NCI-H345 (cell line): ENCODE results near the gene LRFN3.
"Not testable (repeated sequence)": the region's sequence is repeated elsewhere in the genome, so short reads cannot be mapped to it uniquely, and the experiment has no call there.

ENCODE experiments used
- DNase-seq: peaks from one replicate; lab custom pipeline; 2025; lab: John Stamatoyannopoulos, UW

Gene LRFN3

DNA sequence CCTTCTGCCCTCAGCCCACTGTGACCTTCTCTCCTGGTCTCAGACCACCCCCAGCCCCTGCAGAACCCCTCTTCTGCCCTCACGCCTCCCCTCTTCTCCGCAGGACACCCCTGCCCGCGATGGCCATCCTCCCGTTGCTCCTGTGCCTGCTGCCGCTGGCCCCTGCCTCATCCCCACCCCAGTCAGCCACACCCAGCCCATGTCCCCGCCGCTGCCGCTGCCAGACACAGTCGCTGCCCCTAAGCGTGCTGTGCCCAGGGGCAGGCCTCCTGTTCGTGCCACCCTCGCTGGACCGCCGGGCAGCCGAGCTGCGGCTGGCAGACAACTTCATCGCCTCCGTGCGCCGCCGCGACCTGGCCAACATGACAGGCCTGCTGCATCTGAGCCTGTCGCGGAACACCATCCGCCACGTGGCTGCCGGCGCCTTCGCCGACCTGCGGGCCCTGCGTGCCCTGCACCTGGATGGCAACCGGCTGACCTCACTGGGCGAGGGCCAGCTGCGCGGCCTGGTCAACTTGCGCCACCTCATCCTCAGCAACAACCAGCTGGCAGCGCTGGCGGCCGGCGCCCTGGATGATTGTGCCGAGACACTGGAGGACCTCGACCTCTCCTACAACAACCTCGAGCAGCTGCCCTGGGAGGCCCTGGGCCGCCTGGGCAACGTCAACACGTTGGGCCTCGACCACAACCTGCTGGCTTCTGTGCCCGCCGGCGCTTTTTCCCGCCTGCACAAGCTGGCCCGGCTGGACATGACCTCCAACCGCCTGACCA, 3.3 kb downstream of the LRFN3 start:
- no peak for DNase-seq

DNA sequence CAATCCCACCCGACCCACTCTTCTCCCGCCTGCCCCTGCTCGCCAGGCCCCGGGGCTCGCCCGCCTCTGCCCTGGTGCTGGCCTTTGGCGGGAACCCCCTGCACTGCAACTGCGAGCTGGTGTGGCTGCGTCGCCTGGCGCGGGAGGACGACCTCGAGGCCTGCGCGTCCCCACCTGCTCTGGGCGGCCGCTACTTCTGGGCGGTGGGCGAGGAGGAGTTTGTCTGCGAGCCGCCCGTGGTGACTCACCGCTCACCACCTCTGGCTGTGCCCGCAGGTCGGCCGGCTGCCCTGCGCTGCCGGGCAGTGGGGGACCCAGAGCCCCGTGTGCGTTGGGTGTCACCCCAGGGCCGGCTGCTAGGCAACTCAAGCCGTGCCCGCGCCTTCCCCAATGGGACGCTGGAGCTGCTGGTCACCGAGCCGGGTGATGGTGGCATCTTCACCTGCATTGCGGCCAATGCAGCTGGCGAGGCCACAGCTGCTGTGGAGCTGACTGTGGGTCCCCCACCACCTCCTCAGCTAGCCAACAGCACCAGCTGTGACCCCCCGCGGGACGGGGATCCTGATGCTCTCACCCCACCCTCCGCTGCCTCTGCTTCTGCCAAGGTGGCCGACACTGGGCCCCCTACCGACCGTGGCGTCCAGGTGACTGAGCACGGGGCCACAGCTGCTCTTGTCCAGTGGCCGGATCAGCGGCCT, 4.1 kb downstream of the LRFN3 start:
- DNase-seq: no peak

DNA sequence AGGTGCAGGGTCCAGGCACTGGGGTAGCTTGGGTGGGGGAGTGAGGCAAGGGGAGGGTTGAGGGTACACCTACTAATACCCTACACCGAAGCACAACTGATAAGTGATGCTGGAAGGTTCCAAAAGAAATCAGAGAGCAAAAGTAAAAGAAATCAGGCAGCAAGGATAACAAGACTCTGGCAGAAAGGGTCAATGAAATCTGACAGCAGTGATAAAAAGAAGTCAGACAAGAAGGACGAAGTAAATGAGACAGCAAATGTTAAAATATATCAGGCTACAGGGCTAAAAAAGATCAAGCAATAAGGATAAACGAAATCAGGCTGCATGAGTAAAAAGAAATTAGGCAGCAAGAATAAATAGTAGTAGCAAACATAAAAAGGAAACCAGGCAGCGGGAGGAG, 4.7 kb downstream of the LRFN3 start:
- no peak for DNase-seq

DNA sequence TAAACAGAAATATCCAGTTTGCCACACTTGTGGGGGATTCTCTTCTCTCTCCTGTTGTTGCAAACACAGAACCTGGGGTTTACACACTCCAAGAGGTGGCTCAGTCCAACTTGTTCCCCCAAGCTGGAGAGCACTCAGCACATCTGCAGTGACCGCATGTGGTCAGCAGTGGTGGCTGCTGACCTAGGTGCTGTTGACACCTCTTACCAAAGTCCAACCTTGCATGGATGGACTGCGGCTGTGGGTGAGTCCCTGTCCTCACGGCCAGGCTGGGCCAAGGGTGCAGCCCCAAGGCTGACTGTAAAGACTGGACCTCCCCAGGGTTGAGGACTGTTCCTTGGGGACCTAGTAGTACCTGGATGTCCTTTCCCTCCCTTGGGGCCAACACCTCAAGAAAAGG, 6.1 kb downstream of the LRFN3 start:
- DNase-seq: no peak

DNA sequence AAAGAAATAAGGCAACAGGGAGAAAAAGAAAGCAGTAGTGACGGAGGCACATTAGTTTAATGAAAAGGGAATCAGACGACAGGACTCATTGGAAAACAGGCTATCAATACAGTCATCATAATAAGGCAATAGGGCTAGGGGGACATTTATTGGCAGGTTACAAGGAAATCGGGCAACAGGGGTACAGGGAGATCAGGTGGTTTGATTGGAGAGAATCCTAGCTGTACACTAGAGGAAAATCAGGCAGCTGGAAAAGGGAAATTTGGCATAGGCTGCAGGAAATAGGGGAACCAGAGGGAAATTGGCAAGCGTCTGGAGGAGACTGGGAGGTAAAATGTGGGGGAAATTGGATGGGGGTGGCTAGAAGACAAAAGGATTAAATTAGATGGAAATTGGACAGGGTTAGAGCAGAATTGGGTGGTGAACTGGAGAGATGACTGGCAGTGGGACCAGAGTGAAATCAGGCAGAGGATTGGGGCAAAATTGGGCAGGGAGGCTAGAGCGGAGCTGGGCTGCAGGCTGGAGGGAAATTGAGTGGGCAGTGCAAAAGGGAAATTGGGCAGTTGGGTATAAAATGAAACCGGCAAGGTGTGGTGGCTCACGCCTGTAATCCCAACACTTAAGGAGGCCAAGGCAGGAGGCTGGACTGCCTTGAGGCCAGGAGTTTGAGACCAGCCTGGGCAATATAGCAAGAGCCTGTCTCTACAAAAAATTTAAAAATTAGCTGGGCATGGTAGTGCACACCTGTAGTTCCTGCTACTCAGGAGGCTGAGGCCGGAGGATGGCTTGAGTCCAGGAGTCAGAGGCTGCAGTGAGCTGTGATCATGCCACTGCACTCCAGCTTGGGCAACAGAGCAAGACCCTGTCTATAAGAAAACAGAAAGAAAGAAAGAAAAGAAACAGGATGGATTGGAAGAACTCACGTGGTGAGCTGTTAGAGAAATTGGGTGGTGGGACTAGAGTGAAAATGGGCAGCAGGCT, 7.4 kb downstream of the LRFN3 start:
- DNase-seq: no peak

DNA sequence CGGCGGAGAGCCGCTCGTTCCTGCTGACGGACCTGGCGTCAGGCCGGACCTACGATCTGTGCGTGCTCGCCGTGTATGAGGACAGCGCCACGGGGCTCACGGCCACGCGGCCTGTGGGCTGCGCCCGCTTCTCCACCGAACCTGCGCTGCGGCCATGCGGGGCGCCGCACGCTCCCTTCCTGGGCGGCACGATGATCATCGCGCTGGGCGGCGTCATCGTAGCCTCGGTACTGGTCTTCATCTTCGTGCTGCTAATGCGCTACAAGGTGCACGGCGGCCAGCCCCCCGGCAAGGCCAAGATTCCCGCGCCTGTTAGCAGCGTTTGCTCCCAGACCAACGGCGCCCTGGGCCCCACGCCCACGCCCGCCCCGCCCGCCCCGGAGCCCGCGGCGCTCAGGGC, 8.4 kb downstream of the LRFN3 start:
- DNase-seq: no peak

DNA sequence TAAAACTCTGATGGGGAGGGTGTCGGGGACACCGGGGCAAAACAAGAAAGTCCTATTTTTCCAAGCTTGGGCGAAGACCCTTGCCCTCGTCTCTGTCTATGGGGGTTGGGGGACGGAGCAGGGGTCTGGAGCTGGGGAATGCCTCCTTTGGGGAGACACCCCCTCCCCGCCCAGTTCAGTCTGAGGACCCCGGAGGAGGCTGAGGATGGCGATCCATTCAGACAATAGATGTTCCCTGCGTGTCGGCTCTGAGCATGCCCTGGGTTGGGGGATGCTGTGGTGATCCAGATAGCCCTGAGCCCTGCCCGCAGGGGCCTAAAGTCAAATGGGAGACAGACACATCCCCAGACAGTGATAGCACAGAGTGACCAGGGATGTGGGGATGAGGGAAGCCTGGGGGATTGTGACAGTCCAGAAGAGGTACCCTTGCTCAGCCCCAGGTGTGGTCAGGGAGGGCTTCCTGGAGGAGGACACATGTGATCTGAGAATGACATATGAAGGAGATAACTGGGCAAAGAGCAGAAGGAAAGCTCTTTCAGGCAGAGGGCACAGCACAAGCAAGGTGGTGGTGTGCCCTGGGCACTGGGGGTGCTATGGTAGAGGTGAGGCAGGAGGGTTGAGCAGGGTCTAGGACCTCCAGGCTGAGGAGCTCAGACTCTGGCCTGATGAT, 9.1 kb downstream of the LRFN3 start:
- no peak for DNase-seq

DNA sequence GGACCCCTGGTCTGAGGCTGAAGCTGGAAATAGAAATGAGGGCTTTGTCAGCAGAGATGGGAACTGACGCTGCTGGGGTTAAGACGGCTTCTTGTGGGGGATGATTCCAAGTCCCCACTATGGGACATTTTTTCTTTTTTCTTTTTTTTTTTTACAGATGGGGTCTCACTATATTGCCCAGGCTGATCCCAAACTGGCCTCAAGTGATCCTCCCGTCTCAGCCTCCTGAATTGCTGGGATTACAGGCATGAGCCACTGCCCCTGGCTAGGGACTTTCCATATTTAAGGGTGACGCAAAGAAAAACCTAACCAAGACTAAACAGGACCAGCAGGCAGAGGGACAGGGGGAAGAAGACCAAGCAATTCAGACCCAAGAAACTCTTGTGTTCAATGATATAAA, 10.0 kb downstream of the LRFN3 start:
- DNase-seq: no peak

DNA sequence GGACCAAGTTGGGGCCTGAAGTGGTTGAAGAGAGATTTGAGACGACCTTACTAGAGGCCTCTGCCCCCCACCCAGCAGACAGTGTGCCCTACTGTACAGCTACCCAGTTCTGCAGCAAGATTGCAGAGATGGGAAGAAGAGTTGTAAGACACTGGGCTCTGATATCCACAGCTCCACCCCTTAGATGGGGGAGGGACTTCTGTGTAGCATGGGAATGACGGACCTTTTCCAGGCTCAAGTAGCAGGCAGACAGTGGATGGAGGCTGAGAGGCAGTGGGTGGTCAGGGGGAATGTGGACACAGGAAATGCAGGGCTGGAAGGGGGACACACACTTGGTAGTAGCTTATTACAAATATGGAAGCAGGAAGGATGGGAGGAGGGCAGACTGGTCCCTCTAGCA, 13.0 kb downstream of the LRFN3 start:
- DNase-seq: no peak

DNA sequence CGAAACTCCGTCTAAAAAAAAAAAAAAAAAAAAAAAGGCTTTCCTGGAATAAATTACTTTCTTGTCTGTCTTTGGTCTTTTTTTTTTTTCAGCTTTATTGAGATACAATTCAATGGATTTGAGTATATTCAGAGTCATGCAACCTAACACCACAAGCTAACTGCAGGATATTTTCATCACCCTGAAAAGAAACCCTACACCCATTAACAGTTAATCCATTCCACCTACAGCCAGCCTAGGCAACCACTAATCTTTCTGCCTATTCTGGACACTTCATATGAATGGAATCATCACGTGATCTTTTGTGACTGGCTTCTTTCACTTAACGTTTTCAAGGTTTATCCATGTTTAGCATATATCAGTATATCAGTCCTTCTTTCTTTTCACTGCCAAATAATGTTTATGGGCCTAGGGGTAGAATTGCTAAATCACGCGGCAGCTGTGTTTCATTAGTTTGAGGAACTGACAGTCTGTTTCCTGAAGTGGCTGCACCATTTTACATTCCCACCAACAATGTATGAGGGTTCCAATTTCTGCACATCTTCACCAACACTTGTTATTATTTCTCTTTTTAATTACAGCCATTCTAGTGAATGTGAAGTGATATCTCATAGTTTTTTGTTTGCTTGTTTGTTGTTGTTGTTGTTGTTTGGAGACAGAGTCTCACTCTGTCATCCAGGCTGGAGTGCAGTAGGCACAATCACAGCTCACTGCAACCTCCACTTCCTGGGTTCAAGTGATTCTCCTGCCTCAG, 19.9 kb downstream of the LRFN3 start:
- no peak for DNase-seq

DNA sequence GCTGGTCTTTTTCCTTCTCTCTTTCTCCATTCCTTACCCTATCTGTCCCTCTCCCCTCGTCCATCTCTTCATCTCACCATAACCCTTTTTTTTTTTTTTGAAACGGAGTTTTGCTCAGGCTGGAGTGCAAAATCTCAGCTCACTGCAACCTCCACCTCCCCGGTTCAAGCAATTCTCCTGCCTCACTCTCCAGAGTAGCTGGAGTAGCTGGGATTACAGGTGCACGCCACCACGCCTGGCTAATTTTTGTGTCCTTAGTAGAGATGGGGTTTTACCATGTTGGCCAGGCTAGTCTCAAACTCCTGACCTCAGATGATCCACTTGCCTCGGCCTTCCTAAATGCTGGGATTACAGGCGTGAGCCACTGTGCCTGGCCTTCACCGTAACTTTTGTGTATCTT, 21.2 kb downstream of the LRFN3 start:
- not testable (repeated sequence) for DNase-seq

DNA sequence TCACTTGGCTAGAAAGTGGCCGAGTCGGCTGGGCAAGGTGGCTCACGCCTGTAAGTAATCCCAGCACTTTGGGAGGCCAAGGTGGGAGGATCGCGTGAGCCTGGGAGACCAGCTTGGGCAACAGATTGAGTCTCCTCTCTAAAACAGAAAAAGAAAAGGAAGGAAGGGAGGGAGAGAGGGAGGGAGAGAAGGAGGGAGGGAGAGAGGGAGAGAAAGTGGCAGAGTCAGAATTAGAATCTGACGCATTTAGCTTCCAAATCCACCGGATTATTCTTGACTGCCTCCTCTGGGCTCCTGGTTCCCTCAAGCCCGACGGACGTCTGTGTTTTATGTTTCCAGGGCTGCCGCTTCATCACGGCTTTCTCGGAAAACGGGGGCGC, 22.5 kb downstream of the LRFN3 start:
- DNase-seq: no peak

DNA sequence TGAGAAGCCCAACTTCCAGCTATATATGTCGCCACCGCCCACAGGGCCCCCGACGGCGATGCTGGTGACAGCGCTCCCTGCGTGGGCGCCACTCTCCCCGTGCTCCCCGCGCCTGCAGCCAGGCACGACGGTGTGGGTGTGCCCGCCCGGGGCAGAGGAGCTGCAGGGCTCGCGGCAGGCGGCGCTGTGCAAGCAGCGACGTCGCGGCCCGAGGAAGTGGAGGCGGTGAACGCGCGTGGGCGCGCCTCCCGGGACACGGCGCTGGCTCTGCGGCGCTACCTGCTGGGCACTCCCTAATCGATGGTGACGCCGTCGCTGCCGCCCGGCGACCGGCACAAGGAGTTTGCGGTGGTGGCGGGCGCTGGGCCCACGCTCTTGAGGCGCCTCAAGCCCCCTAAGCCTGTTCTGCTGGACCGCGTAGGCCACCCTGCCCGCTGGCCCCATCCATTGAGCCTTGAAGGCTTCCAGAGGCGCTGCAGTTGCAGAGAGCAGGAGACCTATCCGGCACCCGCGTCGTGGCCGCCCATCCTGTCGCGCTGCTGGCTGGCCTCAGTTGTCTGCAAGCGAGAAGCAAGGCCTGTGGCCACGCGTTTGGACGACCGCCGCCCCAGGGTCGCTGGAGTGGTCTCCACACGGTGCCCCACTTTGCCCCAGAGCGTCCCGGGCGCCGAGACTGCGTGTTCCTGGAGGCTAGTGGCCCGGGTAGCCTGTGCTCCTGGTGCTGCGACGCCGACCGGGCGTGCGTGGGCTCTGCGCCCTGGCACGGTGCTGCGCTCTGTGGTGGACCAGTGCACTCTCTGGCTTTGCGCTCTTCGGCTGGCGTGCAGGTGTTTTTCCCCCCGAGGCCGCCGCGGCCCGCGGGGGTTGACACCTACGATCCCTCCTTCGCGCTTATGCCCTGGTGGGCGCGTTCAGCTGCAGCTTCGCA, 23.1 kb downstream of the LRFN3 start:
- DNase-seq: peak; percentile 40

DNA sequence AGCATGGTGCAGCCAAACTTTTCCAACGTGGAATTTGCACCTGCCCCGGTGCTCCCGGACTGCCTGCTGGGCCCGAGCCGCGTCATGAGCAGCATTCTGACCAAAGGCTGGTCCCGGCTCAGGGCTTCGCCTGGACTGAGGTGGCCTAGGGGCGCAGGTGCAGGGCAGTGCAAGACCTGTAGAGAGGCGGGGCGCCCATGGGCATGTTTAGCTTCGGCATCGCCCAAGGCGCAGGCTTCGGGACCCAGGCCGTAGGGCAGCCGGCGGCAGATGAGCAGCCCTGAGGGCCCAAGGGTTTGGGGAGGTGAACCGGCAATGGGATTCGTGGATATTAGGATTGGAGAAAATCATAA, 23.8 kb downstream of the LRFN3 start:
- DNase-seq: no peak

DNA sequence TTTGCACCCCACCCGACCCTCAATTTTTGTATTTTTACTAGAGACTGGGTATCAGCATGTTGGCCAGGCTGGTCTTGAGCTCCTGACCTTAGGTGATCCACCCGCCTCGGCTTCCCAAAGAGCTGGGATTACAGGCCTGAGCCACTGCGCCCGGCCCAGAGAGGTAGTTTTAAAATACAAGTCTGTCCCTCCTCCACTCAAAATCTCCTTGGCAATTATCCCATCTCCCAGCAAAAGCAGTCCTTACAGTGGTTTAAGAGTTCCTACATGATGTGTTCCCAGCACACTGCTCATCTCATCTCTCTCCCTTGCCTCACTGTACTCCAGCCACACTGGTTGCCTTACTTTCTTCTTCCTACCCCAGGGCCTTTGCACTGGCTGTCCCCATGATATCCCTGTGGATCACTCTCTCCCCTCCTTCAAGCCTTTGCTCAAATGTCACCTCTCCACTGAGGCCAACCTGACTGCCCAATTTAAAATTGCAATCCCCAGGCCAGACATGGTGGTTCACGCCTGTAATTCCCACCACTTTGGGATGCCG, 24.3 kb downstream of the LRFN3 start:
- DNase-seq: no peak

DNA sequence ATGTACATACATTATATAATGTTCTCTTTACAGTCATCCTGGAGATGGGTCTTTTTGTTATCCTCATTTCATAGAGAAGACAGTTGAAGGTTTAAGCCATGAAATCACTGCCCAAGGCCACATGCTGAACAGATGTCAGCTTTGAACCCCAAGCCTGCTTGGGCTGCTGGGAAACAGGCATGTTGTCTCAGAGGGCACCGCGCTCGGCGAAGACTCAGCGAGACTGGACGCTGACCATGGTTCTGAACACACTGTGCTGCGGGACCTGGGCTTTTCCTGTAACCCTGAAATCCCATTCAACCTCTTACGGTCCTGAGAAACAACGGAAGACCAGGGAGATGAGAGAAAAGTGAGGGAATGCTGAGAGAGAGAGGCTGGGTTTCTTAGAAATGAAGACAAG, 27.3 kb downstream of the LRFN3 start:
- DNase-seq: no peak

DNA sequence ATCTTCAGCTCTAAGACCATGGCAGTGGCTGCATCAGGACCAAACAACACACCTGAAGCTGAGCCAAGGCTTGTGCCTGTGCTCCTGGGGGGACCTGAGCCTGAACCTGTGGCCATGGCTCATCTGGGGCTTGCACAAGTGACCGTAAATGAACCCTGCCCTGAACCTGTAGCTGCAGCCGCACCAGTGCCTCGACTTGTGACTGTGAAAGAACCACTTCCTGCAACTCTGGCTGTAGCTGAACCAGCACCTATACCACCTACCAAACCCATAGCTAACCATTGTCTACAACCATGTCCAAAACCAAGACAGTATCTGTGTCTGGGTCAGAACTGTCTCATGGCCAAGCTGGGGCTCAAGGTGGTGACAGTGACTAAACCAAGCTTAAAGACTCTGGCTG, 30.6 kb downstream of the LRFN3 start:
- DNase-seq: no peak

DNA sequence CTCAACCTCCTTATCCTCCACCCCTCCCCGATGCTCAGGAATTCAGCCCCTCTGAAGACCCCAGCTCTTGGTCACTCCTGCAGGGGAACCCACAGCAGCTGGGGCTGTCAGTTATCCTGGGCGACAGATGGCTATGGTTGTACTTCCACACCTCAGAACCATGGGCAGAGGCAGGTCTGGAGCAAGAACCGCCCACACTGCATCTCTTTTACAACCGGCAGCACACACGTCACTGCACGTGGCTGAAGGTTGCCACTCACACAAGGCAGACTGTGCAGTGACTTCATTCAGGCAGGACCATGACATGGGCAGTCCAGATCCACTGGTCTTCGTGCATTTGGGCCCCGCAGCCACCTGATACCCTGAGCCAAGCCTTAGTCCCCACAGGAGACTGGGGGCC, 37.3 kb downstream of the LRFN3 start:
- DNase-seq: no peak

DNA sequence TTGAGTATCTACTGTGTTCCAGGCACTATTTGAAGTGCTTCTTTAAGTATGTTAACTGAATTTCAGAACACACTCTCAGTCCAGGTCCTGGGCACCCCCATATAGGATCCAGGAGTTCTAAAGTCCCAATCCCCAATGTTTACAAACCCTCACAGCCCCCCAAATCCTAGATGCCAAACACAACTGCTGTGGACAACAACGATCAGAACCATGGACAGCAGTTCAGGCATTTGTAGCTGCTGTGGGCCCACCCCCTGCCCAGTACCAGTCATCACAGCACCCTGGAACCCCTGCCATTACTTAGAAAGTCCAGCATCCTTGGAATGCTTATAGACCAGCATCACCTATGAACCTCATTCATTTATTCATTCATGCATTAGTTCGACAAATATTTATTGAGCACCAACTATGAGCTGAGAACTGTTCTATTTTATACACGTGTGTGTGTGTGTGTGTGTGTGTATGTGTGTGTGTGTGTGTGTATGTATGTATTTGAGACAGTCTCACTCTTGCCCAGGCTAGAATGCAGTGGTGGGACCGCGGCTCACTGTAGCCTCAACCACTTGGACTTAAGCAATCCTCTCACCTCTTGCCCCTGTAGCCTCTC, 39.5 kb downstream of the LRFN3 start:
- DNase-seq: no peak
